Lower leg skin (tissue), 4 donors: ENCODE results near the gene NUP93. TPM values are rescaled to one million over a fixed set of nuclear protein-coding genes. Genes with fewer than 3 reads are reported as not detected.
"Not testable (repeated sequence)": the region's sequence is repeated elsewhere in the genome, so short reads cannot be mapped to it uniquely, and the experiment has no call there.

ENCODE experiments used
- DNase-seq, 2 donors: peaks; one replicate each; pipeline ENCODE4 v3.0.0-alpha.2; 2019; ENCODE audit warnings: low spot score in 2 of 2
- H3K4me3 ChIP-seq: fragments of 200-600 bp; sonication (generic); 2 replicates; pipeline ENCODE4 v1.5.1; 2017; ENCODE audit warnings: mild to moderate bottlenecking, low read depth; ENCODE audit not compliant: poor library complexity, severe bottlenecking
- CTCF ChIP-seq, 3 donors: fragments of 450-650 bp; IDR thresholded peaks; one replicate each; pipeline ENCODE4 v1.5.1; 2016; ENCODE audit warnings: antibody characterized with exemption in 3 of 3, mild to moderate bottlenecking in 3 of 3, moderate library complexity in 2 of 3
- POLR2A ChIP-seq, 2 donors: fragments of 450-650 bp; IDR thresholded peaks; one replicate each; pipeline ENCODE4 v1.6.1; 2016 to 2017; ENCODE audit warnings: antibody characterized with exemption in 2 of 2, mild to moderate bottlenecking in 1 of 2, moderate library complexity in 1 of 2
- WGBS, 2 donors: methylation state at CpG; one replicate each; pipeline ENCODE4 v1.1.5; 2018; 5-methylcytosine and 5-hydroxymethylcytosine counted together
- intact Hi-C: fragments of 100-400 bp; cut with DNase I; formaldehyde crosslinking; loops from one replicate; pipeline ENCODE4 v1.15.0; 2023; ENCODE audit warnings: low total_unique reads
- total RNA-seq, 4 donors: library from RNA; depleted of rRNA; stranded (reverse); fragments of >200 nt; gene quantifications; one replicate each; pipeline ENCODE4 v1.1.0, GENCODE V29; 2016

The NUP93 gene
- total RNA-seq, 4 donors from 2014 or later = 21.0 to 40.6 (median 31.2) TPM

GRCh38 chr16:56738221-56738620 lies 8.3 kb downstream of the NUP93 start:
- no peak overlapping the region for H3K4me3 ChIP-seq
- 89 to 100% methylated on average over 1 of the region's 1 CpG for WGBS, 2 donors
- no peak for TF ChIP-seq CTCF (IDR thresholded peaks at IDR 0.05)
- intact Hi-C loops = no loop called here
- no peak for DNase-seq

GRCh38 chr16:56739378-56739777 lies 9.4 kb downstream of the NUP93 start:
- H3K4me3 ChIP-seq, intact Hi-C loops, DNase-seq: not testable (repeated sequence)
- WGBS, 2 donors = no CpG with 5 or more reads among the region's 38 CpGs

GRCh38 chr16:56741399-56741798 lies 11.5 kb downstream of the NUP93 start:
- WGBS, 2 donors = 20 to 25% methylated on average over 2 of the region's 2 CpGs
- no peak overlapping the region for H3K4me3 ChIP-seq
- TF ChIP-seq POLR2A (IDR thresholded peaks at IDR 0.05) = no peak
- TF ChIP-seq CTCF (IDR thresholded peaks at IDR 0.05) = no peak
- DNase-seq = no peak
- intact Hi-C loops = no loop called here

GRCh38 chr16:56742030-56742984 lies 12.4 kb downstream of the NUP93 start:
- intact Hi-C loops = no loop called here
- no peak overlapping the region for H3K4me3 ChIP-seq
- 48 to 49% methylated on average over 5 of the region's 5 CpGs for WGBS, 2 donors
- no peak for TF ChIP-seq CTCF (IDR thresholded peaks at IDR 0.05)
- TF ChIP-seq POLR2A (IDR thresholded peaks at IDR 0.05) = no peak
- no peak for DNase-seq

- TF ChIP-seq POLR2A (IDR thresholded peaks at IDR 0.05) (no peak), CTCF (IDR thresholded peaks at IDR 0.05) (no peak)
- DNase-seq = peak in 1 of 2 donors; percentile 35
- 14 to 17% methylated on average over 4 of the region's 4 CpGs for WGBS, 2 donors
- intact Hi-C loops = no loop called here
- no peak overlapping the region for H3K4me3 ChIP-seq
Measured at GRCh38 chr16:56743840-56744239, 13.9 kb downstream of the NUP93 start.

- no peak for DNase-seq
- no peak overlapping the region for H3K4me3 ChIP-seq
- WGBS, 2 donors = 85 to 86% methylated on average over 5 of the region's 5 CpGs
- TF ChIP-seq POLR2A (IDR thresholded peaks at IDR 0.05) = no peak
- no peak for TF ChIP-seq CTCF (IDR thresholded peaks at IDR 0.05)
- intact Hi-C loops = no loop called here
Measured at GRCh38 chr16:56744996-56745640, 15.2 kb downstream of the NUP93 start.
